ENCODE measurements around the gene RASGRP2. TPM values are rescaled to one million over a fixed set of nuclear protein-coding genes. Genes with fewer than 3 reads are reported as not detected.

RASGRP2 gene
- total and polyA plus RNA-seq, 2 donors (not counting 3 experiments of a cell fraction or from before 2014, with no cell fraction given): 1.2 to 2.3 TPM

DNA sequence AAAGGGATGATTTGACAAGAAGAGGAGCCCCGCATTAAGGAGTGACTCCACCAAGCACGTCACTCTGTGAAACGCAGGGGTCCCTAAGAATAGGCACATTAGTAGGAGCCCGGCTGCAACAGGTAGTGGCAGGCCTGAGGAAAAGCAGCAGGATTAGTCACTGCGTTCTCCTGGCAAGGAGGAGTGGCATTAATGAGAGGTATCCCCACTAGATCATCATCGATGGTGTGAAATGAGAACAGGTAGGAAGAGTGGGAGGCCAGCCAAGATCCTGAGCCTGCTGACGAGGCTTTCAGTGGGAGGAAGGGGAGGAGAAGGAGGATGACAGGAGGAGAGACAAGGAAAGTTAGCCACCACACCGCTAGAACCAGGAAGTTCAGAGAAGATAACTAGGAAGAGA, 59.6 kb downstream of the RASGRP2 start:
- H4K20me1 ChIP-seq (replicated peaks; ENCODE audit: control insufficient read depth, extremely low read depth, insufficient read depth, low read length): no peaks in the 10 kb centered on the region
- H3K4me2 ChIP-seq (ENCODE audit: insufficient read depth, low read length): no peak overlapping the region
- DNase-seq (ENCODE audit: low read depth, low spot score): no peak
- no TSS peak for BruUV-seq (replicated peaks)
- H3K27ac ChIP-seq (ENCODE audit: insufficient read depth, low read depth, low read length): no peak overlapping the region
- ChIA-PET POLR2A (no interaction called here), CTCF (no interaction called here)
- no peaks in the 10 kb centered on the region for H3K79me2 ChIP-seq (ENCODE audit: control insufficient read depth, insufficient read depth, low read length)
- TF ChIP-seq, protein P1, sequence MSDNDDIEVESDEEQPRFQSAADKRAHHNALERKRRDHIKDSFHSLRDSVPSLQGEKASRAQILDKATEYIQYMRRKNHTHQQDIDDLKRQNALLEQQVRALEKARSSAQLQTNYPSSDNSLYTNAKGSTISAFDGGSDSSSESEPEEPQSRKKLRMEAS (IDR thresholded peaks at IDR 0.05; ENCODE audit: insufficient read depth, insufficient read length): no peak
- TF ChIP-seq GATA2 (IDR thresholded peaks at IDR 0.05; ENCODE audit: insufficient read depth, insufficient read length, low read depth, low read length): no peak
- TF ChIP-seq POLR2AphosphoS5 (IDR thresholded peaks at IDR 0.05; ENCODE audit: insufficient read depth, low read depth, low read length): no peak
- TF ChIP-seq EZH2 (IDR thresholded peaks at IDR 0.05; ENCODE audit: borderline replicate concordance, low read depth, low read length, severe bottlenecking): no peak
- TF ChIP-seq FOS (IDR thresholded peaks at IDR 0.05; ENCODE audit: borderline replicate concordance, insufficient read depth, low read length): no peak
- TF ChIP-seq JUN (IDR thresholded peaks at IDR 0.05; ENCODE audit: borderline replicate concordance, insufficient read depth, insufficient read length, low read depth): no peak
- TF ChIP-seq MYC (IDR thresholded peaks at IDR 0.05; ENCODE audit: low read depth, low read length): no peak
- no peak for TF ChIP-seq POLR2A (IDR thresholded peaks at IDR 0.05; ENCODE audit: low read depth, low read length)
- TF ChIP-seq, protein P2, sequence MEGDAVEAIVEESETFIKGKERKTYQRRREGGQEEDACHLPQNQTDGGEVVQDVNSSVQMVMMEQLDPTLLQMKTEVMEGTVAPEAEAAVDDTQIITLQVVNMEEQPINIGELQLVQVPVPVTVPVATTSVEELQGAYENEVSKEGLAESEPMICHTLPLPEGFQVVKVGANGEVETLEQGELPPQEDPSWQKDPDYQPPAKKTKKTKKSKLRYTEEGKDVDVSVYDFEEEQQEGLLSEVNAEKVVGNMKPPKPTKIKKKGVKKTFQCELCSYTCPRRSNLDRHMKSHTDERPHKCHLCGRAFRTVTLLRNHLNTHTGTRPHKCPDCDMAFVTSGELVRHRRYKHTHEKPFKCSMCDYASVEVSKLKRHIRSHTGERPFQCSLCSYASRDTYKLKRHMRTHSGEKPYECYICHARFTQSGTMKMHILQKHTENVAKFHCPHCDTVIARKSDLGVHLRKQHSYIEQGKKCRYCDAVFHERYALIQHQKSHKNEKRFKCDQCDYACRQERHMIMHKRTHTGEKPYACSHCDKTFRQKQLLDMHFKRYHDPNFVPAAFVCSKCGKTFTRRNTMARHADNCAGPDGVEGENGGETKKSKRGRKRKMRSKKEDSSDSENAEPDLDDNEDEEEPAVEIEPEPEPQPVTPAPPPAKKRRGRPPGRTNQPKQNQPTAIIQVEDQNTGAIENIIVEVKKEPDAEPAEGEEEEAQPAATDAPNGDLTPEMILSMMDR (IDR thresholded peaks at IDR 0.05; ENCODE audit: extremely low read depth in 1 of 2, insufficient read depth in 1 of 2, low read depth in 1 of 2, low read length in 2 of 2): no peak
- no peak overlapping the region for H3K4me3 ChIP-seq (replicated peaks in 1 of 3; ENCODE audit: insufficient read depth in 1 of 3, low read depth in 1 of 3, low read length in 3 of 3)
- no peaks in the 10 kb centered on the region for H3K9me1 ChIP-seq (replicated peaks; ENCODE audit: control insufficient read depth, extremely low read depth, insufficient read depth, low read length)
- H3K27me3 ChIP-seq (ENCODE audit: control insufficient read depth in 2 of 2, insufficient read depth in 2 of 2, low read length in 2 of 2): peaks cover 8 to 11% of the 10 kb centered on the region in 2 experiments
- H2AFZ ChIP-seq (ENCODE audit: low read depth, low read length): no peak overlapping the region
- H3K9ac ChIP-seq (replicated peaks; ENCODE audit: extremely low read depth, insufficient read depth, low read length): no peak overlapping the region
- no peaks in the 10 kb centered on the region for H3K4me1 ChIP-seq (ENCODE audit: control insufficient read depth, extremely low read depth, insufficient read depth, low read length)
- H3K9me3 ChIP-seq (replicated peaks; ENCODE audit: control insufficient read depth, insufficient read depth, low read length): no peaks in the 10 kb centered on the region
- intact Hi-C loops (cut with micrococcal nuclease) (no loop called here), dilution Hi-C loops (cut with MboI; ENCODE audit: extremely low pct_ligation_motif_present, low sequenced_read_pairs) (no loop called here)
- no peaks in the 10 kb centered on the region for H3K36me3 ChIP-seq (ENCODE audit: control insufficient read depth in 2 of 2, extremely low read depth in 1 of 2, insufficient read depth in 2 of 2, low read length in 2 of 2)
- no peak for FAIRE-seq
